Lower leg skin (tissue), 4 donors: ENCODE measurements around the gene PCDHGA9. TPM values are rescaled to one million over a fixed set of nuclear protein-coding genes. Genes with fewer than 3 reads are reported as not detected.

Source experiments
- DNase-seq, 2 donors: peaks; one replicate each; pipeline ENCODE4 v3.0.0-alpha.2; 2019; ENCODE audit warnings: low spot score in 2 of 2
- H3K4me3 ChIP-seq: fragments of 200-600 bp; sonication (generic); 2 replicates; pipeline ENCODE4 v1.5.1; 2017; ENCODE audit warnings: mild to moderate bottlenecking, low read depth; ENCODE audit not compliant: poor library complexity, severe bottlenecking
- POLR2A ChIP-seq, 2 donors: fragments of 450-650 bp; IDR thresholded peaks; one replicate each; pipeline ENCODE4 v1.6.1; 2016 to 2017; ENCODE audit warnings: antibody characterized with exemption in 2 of 2, mild to moderate bottlenecking in 1 of 2, moderate library complexity in 1 of 2
- WGBS, 2 donors: methylation state at CpG; one replicate each; pipeline ENCODE4 v1.1.5; 2018; 5-methylcytosine and 5-hydroxymethylcytosine counted together
- intact Hi-C: fragments of 100-400 bp; cut with DNase I; formaldehyde crosslinking; loops from one replicate; pipeline ENCODE4 v1.15.0; 2023; ENCODE audit warnings: low total_unique reads
- total RNA-seq, 4 donors: library from RNA; depleted of rRNA; stranded (reverse); fragments of >200 nt; gene quantifications; one replicate each; pipeline ENCODE4 v1.1.0, GENCODE V29; 2016
- TF ChIP-seq, protein P1 (sequence below), 3 donors: fragments of 450-650 bp; IDR thresholded peaks; one replicate each; pipeline ENCODE4 v1.5.1; 2016; ENCODE audit warnings: antibody characterized with exemption in 3 of 3, mild to moderate bottlenecking in 3 of 3, moderate library complexity in 2 of 3

The PCDHGA9 gene
- total RNA-seq, 4 donors from 2014 or later: 5.6 to 8.2 (median 6.3) TPM

DNA sequence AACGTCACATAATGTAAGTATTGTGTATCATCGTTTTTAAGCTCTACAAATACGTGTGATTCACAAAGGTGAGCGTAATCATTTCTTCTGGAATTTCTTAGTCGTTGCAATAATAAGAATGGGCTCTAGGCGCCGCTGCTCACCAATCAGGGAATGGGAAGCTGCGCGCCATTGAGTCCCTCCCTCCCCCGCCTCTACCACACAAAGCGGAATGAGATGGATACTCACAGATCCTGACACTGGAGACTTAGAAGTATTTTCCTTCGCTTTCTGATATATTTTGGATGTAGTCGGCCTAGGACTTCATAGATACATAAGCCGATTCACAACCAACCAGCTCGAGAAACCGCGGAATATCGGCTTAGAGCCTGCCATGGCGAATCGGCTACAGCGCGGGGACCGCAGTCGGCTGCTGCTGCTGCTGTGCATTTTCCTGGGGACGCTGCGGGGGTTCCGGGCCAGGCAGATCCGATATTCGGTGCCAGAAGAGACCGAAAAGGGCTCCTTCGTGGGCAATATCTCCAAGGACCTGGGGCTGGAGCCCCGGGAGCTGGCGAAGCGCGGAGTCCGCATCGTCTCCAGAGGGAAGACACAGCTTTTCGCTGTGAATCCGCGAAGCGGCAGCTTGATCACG is 18.4 kb downstream of the PCDHGA9 start, which contains the start of gene PCDHGA11:
Gene PCDHGA11, plus strand, starts transcription at position 197 of the 634 bp plus-strand sequence. Its CDS starts 177 bp downstream, at position 374.
- intact Hi-C loops: no loop called here
- no peak within 1 kb of the TSS for H3K4me3 ChIP-seq
- no peak for TF ChIP-seq POLR2A (IDR thresholded peaks at IDR 0.05)
- TF ChIP-seq, protein P1, sequence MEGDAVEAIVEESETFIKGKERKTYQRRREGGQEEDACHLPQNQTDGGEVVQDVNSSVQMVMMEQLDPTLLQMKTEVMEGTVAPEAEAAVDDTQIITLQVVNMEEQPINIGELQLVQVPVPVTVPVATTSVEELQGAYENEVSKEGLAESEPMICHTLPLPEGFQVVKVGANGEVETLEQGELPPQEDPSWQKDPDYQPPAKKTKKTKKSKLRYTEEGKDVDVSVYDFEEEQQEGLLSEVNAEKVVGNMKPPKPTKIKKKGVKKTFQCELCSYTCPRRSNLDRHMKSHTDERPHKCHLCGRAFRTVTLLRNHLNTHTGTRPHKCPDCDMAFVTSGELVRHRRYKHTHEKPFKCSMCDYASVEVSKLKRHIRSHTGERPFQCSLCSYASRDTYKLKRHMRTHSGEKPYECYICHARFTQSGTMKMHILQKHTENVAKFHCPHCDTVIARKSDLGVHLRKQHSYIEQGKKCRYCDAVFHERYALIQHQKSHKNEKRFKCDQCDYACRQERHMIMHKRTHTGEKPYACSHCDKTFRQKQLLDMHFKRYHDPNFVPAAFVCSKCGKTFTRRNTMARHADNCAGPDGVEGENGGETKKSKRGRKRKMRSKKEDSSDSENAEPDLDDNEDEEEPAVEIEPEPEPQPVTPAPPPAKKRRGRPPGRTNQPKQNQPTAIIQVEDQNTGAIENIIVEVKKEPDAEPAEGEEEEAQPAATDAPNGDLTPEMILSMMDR (IDR thresholded peaks at IDR 0.05): no peak
- 10 to 15% methylated on average over 35 to 40 of the region's 42 CpGs for WGBS, 2 donors
- no peak for DNase-seq

DNA sequence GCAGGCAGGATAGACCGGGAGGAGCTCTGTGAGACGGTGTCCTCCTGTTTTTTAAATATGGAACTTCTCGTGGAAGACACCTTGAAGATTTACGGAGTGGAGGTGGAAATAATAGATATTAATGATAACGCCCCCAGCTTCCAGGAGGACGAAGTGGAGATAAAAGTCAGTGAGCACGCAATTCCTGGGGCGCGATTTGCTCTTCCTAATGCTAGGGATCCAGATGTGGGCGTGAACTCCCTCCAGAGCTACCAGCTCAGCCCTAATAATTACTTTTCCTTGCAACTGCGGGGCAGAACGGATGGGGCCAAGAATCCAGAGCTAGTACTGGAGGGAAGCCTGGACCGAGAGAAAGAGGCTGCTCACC is 18.9 kb downstream of the PCDHGA9 start:
- no peak for DNase-seq
- 12% methylated on average over 13 of the region's 13 CpGs for WGBS, 2 donors
- H3K4me3 ChIP-seq: no peak overlapping the region
- TF ChIP-seq POLR2A (IDR thresholded peaks at IDR 0.05): no peak
- TF ChIP-seq, protein P1 (IDR thresholded peaks at IDR 0.05): no peak
- intact Hi-C loops: no loop called here

DNA sequence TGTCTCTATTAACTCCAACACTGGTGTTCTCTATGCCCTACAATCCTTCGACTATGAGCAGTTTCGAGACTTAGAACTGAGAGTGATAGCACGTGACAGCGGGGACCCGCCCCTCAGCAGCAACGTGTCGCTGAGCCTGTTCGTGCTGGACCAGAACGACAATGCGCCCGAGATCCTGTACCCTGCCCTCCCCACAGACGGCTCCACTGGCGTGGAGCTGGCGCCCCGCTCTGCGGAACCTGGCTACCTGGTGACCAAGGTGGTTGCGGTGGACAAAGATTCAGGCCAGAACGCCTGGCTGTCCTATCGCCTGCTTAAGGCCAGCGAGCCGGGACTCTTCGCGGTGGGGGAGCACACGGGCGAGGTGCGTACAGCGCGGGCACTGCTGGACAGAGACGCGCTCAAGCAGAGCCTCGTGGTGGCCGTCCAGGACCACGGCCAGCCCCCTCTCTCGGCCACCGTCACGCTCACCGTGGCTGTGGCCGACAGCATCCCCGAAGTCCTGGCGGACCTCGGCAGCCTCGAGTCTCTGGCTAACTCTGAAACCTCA is 20.2 kb downstream of the PCDHGA9 start:
- intact Hi-C loops: no loop called here
- no peak overlapping the region for H3K4me3 ChIP-seq
- WGBS, 2 donors: 14 to 23% methylated on average over 6 to 26 of the region's 42 CpGs
- DNase-seq: no peak
- TF ChIP-seq POLR2A (IDR thresholded peaks at IDR 0.05): no peak
- TF ChIP-seq, protein P1 (IDR thresholded peaks at IDR 0.05): no peak

DNA sequence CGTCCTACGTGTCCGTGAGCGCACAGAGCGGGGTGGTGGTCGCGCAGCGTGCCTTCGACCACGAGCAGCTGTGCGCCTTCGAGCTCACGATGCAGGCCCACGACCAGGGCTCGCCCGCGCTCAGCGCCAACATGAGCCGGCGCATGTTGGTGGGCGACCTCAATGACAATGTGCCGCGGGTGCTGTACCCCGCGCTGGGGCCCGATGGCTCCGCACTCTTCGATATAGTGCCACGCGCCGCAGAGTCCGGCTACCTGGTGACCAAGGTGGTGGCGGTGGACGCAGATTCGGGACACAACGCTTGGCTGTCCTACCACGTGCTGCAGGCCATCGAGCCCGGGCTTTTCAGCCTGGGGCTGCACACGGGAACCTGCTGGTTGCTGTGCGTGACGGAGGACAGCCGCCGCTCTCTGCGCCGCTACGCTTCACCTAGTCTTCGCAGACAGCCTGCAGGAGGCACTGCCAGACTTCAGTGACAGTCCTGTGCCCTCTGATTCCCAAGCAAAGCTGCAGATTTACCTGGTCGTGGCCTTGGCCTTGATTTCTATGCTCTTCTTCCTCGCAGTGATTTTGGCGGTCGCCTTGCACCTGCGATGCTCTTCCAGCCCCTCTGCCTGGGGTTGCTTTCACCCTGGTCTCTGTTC is 25.3 kb downstream of the PCDHGA9 start:
- no peak for DNase-seq
- intact Hi-C loops: no loop called here
- H3K4me3 ChIP-seq: no peak overlapping the region
- 46 to 47% methylated on average over 44 to 53 of the region's 53 CpGs for WGBS, 2 donors
- TF ChIP-seq POLR2A (IDR thresholded peaks at IDR 0.05): no peak
- TF ChIP-seq, protein P1 (IDR thresholded peaks at IDR 0.05): no peak

DNA sequence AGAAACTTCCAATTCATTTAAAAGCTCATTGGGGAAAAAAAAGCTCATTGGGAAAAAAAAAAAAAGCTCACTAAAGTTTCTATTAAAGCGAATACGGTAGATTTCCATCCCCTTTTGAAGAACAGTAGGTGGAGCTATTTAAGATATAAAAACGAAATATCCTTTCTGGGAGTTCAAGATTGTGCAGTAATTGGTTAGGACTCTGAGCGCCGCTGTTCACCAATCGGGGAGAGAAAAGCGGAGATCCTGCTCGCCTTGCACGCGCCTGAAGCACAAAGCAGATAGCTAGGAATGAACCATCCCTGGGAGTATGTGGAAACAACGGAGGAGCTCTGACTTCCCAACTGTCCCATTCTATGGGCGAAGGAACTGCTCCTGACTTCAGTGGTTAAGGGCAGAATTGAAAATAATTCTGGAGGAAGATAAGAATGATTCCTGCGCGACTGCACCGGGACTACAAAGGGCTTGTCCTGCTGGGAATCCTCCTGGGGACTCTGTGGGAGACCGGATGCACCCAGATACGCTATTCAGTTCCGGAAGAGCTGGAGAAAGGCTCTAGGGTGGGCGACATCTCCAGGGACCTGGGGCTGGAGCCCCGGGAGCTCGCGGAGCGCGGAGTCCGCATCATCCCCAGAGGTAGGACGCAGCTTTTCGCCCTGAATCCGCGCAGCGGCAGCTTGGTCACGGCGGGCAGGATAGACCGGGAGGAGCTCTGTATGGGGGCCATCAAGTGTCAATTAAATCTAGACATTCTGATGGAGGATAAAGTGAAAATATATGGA is 27.9 kb downstream of the PCDHGA9 start, which contains the start of gene PCDHGA12:
Gene PCDHGA12, plus strand, starts transcription at position 176 of the 782 bp plus-strand sequence. Its CDS starts 253 bp downstream, at position 429.
- TF ChIP-seq, protein P1 (IDR thresholded peaks at IDR 0.05): no peak
- no peak for TF ChIP-seq POLR2A (IDR thresholded peaks at IDR 0.05)
- WGBS, 2 donors: 11 to 14% methylated on average over 32 to 33 of the region's 33 CpGs
- DNase-seq: no peak
- H3K4me3 ChIP-seq: no peak within 1 kb of the TSS
- intact Hi-C loops: no loop called here
